Right lung (tissue), 5 donors: ENCODE results near the gene MYO18B. TPM values are rescaled to one million over a fixed set of nuclear protein-coding genes. Genes with fewer than 3 reads are reported as not detected.
A peak's percentile ranks its signal among the peaks of the same experiment; 100 is the strongest.

Experiments used
- DNase-seq, 2 donors: peaks; one replicate each; pipeline ENCODE4 v3.0.0-alpha.2; 2013
- polyA plus RNA-seq, 5 donors: library from polyadenylated mRNA; unstranded; fragments of 120-200 nt; gene quantifications; one replicate each; pipeline versions ENCODE4 v1.2.1 to v1.2.3, GENCODE V29; 2013; ENCODE audit warnings: inconsistent platforms in 1 of 5, low replicate concordance in 1 of 5; ENCODE audit not compliant: insufficient read length in 5 of 5, insufficient read depth in 1 of 5

The MYO18B gene
- polyA plus RNA-seq, 5 donors = 0.11 to 3.4 (median 0.15) TPM

DNA sequence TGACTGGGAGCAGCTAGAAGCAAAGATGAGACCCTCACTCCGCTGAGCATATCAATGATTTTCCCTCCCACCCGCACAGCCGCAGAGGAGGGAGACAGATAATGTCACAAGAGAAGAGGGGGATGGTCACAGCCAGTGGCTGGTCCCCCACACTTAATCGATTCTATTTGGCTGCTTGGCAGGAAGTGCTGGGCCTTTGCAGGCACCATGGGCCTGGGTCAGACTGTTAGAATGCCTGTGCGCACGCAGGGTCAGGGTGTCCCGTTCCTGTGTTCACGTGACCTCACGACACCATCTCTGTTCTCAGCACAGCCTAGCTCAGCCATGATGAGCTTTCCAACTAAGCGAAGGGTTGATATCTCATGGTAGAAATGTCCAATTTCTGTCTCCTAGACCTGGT, 107.0 kb downstream of the MYO18B start:
- no peak for DNase-seq

DNA sequence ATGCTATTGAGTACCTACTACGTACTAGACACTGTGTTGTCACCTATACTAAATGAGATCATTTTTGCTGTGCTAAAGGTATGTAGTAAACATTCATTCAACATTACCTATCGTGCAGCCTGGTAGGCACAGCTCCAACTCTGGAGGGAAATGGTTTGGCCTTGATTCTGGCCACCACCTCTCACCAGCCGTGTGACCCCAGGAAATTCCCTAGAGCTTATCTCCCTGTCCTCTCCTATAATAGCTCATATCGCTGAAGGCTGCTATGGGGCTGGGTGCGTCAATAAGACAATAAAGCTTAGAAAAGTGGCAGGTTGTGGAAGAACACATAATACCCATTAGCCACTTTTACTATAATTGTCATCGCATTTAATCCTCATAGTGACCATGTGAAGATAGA, 107.5 kb downstream of the MYO18B start:
- DNase-seq = no peak

DNA sequence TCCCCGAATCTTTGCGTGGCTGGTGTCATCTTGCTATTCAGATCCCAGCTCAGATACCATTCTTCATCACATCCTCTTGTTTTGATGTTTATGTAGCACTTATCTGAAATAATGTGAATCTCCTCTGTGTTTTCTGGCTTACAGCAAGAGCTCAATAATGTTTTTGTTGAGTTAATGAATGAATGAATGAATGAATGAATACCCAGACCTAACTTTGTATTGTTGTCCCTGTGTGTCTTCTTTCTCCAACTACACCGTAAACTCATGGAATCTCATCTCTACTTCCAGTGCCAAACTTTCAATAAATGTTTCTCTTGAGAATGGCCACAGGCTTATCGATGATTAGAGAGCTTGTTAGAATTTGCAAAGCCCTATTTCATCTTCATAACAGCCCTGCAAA, 110.2 kb downstream of the MYO18B start:
- DNase-seq = no peak

DNA sequence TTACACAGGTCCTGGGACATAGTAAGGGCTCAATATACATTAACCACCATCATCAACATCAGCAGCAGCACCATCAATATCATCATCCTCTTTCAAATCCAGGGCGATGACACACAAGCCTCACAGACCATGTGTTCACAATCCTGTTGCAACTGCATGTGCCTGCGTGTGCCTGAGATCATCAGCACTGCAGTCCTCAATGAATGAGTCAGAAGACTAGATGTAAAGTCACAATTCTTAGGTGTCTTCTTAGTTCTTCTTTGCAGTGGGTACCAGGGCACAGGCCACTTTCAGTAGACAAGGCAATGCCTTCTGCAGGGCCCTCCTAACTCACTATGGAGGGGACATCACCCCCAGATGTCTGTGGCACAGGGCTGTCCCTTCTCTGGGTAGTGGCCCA, 111.1 kb downstream of the MYO18B start:
- DNase-seq = no peak

DNA sequence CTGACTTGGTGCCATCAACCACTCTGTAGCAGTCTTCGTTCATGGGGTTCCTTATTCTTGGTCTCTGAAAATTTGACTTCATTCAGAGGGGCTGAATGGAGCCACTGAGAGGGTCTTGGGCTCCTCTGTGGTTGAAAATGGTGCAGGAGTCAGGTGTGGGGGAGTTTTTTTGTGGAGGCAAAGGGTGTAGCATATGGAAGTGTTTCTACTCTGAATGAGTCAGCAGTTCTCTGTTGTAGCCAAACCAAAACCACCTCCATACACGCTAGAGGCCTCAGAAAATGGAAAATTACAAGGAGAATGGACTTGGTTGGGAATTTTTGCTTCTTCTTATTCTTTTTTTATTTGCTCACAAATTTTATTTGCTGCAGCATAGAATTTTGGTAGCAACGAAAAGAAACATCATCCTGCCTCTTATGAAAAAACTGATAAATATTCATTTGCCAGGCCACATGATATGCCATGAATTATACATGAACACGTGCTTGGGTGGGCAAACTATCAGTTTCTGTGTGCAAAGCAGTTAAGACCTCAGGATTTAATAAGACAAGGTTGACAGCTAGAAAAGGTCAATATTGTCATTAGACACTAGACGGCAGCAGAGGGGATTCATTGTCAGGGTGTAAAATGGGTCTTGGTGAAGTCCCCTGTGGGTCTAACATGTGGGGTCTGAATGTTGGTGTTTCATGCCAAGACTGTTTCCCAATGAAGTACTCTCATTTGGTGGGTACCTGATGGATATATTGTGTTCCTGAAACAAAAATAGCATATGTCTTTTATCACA, 111.7 kb downstream of the MYO18B start:
- no peak for DNase-seq

DNA sequence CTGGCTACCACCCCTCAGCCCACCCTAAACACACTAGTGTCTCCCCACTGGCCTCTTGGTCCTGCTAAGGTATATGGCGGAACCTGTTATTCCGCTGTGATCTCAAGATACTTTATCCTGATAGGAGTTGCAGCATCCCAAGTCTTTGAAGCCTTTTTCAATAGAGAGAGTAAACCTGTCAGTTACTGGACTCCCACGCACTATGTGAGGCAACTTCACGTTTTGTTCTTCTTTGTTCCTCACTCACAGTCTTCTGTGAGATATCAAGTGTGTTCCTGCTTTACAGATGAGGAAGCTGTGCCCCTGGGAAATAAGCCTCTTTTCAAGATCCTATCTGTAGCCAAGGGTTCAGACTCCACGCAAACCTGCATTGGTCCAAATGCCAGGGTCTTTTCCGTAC, 127.8 kb downstream of the MYO18B start:
- no peak for DNase-seq

DNA sequence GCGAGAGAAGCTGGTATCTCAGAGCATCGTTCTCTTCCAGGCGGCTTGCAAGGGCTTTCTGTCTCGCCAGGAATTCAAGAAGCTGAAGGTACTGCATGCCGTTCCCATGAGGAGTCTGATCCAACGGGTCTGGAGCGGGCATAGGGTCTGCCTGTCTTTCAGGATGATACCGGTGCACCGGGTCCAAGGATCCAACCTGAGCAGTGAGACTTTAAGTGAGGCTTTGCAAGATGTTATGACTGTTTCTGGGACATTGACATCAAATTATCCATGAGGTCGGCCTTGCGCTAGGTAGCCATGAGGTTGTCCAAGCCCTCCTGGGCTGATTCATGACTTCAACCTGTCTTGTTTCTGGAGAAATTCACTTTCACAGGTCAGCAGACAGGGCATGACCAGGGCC, 132.3 kb downstream of the MYO18B start:
- no peak for DNase-seq

DNA sequence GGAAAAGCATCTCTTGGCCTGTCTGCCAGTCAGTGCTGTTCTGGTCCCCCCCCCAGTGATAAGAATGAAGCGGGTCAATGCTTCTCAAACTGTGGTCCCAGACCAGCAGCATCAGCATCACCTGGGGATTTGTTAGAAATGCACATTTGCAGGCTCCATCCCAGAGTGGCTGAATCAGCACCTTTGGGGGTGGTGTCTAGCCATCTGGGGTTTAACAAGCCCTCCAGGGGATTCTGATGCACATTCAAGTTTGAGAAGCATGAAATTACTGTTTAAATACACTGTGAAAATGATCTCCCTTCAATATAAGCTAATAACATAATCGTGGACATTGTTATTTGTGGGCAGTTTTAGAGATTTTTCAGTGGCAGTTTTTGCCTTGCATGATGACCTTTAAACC, 133.5 kb downstream of the MYO18B start:
- no peak for DNase-seq

DNA sequence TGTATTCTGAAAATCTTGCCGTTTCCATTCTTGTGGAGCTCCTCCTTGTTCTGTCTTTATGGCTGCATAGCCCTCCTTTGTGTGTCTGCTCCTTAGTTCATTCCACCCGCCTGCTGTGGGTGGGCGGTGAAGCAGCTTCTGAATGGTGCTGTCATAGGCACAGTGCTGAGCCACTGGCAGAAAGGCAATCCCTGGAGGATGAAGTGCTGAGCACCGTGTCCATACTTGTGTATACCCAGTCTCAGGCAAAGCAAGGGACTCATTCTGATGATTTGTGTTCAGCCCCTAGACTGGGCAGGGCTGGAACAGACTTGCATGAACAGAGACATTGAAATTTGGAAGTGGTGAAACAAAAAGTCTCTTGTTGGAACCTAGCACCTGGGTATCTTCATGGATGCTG, 134.9 kb downstream of the MYO18B start:
- DNase-seq = no peak

DNA sequence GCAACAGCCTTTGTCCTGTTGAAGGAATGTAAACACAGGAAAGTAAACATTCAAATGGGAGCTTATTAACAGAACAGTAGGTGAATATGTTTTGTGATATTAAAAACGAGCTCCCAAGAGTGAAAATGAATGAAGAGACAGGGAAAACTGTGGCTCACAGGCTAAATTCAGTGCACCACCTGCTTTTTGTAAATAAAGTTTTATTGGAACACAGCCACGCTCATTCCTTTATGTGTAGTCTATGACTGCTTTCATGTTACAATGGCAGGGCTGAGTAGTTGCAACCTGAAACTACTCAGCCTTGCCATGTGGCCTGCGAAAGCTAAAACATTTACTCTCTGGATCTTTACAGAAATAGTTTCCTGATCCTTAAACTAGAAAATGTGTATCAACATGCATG, 136.9 kb downstream of the MYO18B start:
- no peak for DNase-seq

DNA sequence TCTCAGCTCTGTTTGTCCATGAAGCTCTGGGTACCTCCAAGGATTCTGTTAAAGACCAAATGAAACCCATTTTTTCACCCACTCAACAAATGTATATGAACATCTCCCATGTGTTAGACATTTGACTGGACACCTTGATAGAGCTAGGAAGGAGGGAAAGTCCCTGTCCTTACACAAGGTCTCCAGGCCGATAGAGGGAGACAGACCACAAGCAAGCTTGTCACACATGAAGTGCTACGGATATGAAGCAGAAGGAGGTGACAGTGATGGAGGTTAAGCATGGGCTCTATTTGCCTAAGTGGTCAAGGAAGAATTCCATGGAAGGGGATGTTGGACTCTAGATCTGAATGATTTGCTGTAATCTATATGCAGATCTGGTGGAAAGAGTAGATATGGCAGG, 138.5 kb downstream of the MYO18B start:
- DNase-seq = no peak

DNA sequence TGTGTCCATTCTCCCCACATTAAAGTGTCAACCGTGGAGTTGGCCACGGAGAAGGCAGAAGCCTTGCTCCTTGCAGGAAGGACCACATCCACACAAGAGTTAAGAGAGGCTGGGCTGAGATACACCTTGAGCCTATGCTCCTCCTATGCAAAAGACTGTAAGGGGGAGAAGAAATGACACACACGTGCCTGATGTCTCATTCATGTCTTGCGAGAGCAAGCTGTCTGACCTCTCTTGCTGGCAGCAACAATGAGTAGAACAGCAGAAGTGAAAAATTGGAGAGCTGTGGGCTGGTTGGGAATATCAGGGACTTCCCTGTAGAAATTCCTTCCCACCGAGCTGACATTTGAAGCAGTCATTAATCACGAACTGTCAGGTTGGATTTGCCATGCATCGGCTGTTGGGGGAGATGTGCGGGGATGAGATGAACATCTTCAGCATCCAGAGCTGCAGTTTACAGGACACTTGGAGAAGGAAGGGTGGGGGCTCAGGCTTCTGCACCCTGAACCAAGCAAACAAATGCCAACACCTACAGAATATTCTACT, 139.3 kb downstream of the MYO18B start:
- no peak for DNase-seq

DNA sequence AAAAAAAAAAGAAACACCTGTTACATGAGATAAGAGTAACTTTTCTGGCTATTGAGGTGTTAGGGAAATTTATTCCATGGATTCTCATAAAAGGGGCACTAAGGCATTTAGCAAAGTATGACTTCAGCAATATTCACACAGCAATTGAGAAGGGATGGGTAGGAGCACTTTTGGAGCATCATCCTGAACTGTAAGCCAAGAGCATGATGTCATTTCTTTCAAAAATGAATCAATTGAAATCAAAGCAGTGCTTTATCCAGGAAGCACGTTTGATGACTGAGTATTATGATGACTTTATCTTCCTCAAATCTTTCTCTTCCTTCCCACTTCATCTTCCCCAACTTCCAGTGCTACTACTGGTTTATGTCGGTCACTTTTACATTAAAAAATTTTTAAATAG, 140.4 kb downstream of the MYO18B start:
- no peak for DNase-seq

DNA sequence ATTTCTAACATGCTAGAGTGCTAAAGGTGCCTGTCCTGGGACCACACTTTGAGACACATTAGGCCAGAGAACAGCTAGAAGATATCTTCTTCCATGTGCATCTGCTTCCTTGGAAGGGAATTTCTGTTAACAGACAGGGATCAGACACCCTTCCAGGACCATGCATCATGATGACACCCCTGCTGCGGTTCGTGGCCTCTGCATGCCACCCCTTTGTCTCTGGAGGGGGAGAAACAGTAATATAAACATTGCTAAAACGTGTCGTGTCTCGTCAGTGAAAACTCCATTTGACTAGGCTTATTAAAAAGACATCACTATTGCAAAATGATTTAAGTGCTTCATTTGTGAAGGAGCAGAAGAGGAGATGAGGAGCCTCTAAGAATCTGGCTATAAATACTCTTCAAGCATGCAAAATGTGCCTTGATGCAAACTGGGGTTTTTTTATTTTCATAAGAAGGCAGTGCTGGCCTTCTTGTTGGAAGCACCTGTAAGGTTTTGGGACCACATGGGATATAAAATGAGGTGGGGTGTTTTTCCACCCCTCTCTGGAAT, 141.6 kb downstream of the MYO18B start:
- DNase-seq = peak; percentile 12 to 19

DNA sequence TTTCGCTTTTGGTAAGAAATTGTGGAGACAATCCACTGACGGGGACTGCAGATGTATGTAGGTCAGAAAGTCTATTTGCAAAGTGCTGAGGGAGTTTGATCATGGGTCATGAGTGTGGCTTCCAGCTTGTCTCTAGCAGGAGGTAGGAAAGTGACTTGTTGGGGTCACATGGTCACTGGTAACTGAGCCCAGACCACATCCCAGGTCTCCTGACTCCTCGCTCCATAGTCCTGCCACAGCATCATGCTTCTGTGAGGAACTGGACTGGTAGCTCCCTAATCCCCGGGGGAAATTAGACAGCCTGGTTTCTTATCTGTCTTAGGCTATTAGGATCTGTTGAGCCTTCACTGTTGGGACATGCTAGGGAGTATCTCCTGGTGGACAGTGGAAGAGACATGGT, 142.1 kb downstream of the MYO18B start:
- no peak for DNase-seq

DNA sequence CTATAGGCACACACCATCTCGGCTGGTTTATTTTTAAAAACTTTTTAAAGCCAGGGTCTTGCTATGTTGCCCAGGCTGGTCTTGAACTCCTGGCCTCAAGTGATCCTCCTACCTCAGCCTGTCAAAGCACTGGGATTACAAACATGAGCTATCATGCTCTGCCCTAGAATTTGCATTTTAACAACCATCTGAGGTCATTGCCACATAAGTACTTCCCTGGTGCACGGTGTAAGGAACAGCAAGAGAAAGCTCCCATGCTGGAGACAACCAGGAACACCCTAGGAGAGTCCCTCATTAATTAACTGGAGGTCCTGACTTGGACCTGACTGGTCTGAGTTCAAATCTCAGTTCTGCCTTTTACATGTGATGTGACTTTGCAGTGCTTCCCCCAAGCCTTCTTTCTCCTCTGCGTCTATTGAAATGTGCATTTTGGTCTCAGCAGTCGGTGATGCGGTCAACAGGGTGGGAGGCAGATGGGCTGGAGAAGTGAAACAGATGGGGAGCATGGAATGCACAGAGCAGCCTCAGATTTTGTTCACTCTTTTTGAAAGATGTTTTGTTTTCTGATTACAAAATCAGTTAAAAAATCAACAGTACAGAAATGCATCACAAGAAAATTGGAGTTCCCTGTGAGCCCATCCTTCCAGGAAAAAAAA, 146.5 kb downstream of the MYO18B start:
- no peak for DNase-seq

DNA sequence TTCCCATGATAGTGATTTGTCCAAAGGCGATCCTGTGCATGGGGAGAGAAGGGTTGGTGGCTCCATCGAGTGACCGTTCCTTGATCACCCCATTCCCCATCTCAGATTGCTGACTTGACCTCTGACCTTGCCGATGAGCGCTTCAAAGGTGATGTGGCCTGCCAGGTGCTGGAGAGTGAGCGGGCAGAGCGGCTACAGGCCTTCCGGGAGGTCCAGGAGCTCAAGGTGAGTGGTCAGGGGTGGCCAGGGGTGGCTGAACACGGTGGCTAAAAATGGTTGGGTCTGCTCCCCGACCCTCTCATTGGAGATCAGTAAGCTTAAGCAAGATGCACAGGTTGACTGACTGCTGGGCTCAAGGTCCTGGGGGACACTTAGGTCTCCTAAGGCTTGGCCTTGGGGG, 148.7 kb downstream of the MYO18B start:
- DNase-seq = no peak

DNA sequence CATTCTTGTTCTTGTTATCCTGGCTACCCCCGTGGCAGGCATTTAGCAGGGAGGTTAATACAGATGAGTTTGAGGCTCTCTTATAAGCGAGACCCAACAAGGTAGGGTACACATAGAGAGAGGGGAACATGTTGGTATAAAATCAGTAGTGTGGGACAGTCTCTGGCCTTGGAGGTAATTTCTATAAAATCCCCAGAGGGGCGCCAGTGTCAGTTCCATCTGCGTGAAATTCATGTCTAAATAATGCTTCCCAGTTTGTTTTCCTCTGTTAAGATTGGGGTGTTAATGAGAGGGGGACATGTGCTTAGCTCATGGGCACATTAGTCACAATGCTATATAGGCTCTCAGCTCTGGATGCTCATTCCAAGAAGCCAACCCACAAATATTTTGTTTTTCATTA, 150.7 kb downstream of the MYO18B start:
- DNase-seq = no peak

DNA sequence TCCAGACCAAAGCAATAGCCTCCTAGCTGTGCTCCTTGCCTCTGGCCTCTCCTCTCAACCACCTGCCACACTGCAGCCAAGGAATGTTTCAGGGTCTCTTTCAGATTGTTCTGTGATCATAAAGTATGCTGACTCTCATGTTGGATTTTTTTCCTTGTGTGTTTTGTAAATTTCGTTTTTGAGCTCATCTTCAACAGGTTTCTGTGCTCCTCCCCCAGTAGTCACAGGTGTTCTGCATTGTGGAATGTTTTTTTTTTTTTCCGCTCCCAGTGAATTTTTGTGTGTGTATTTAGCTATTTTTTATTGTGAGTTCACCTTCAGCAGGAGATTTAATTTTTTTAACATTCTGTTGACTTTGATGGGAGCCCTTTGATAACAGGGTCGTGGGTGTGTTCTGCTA, 153.7 kb downstream of the MYO18B start:
- DNase-seq = no peak

DNA sequence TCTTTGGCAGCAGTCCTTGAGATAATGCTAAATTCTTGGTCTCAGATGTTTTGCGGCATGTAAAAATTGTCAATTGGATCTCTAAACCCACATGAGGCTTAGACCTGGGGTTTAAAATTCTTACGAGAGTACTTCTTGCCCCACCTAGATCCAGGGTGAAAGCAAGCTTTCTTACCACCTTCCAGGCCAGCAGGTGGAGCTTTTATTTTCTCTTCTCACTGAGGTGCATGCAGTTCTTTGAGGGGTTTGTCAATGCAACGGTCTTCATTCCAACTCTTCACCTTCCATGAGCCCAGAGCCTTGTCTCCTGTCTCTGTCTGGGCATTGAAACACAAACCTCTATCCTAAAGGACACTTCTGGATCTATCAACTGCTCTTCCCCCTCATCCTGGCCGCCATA, 154.1 kb downstream of the MYO18B start:
- no peak for DNase-seq

DNA sequence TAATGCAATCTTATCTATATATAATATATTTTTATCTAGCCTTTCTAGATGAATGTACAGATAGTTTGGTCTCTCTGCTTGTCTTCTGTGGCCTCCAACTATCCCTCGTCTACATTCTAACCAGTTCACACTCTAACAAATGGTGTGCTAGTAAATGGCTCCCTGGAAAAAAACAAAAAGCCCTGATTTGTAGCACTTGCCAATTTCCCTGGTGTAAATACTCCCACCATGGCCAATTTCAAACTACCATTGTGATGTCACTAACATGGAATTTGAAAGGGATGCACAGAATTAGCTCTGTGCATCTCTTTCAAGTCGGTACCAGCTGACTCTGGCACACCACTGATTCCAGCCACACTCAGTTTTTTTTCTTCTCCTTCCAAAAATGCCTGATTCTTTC, 154.6 kb downstream of the MYO18B start:
- no peak for DNase-seq

DNA sequence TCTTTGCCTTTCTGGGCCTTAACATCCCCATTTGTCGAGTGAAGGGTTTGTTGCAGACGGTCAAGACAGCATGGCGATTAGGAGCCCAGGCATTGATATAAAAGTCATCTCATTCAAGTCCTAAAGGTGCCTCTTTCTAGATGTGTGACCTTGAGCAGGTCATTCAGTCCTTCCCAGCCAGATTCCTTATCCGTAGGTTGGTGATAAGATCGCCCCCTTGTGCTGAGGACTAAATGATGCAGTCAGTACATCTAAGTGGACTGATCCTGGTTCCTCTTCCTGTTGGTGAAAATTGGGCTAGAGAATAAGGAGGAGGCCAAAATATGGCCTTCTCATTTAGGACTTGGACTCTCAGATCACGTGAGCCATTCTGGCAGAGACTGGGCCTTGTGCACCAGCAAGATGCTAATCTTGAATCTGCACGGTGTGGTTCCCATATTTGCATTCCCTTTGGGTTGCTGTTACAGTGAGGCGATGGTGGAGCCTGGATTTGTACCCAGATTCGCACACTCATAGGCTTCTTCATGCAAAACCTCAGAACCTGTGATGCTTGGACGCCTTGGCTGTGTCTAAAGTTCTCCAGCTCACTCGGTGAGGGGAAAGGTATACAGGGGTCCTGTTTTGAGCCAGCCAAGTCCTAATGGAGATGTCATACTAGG, 156.8 kb downstream of the MYO18B start:
- no peak for DNase-seq

DNA sequence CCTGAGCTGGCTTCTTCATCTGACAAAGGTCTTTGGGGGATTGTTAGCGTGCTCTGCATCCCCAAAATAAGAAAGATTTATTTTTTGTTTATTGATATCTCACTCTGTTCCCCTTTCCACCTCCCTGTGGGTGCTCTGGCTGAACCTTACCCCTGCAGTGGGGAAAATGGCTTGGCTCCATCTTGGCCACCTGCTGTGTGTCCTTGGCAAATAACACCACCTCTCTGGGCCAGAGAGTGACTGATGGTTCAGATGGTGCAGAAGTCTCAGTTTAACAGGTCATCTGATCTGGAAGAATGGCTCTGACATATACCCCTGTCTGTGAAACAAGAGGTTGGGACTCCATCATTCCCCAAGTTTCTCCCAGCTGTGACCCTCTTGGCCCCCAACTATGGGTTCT, 157.6 kb downstream of the MYO18B start:
- no peak for DNase-seq
